ENCODE results near the gene ENC1.
A peak's percentile ranks its signal among the peaks of the same experiment; 100 is the strongest.

The ENC1 gene

DNA sequence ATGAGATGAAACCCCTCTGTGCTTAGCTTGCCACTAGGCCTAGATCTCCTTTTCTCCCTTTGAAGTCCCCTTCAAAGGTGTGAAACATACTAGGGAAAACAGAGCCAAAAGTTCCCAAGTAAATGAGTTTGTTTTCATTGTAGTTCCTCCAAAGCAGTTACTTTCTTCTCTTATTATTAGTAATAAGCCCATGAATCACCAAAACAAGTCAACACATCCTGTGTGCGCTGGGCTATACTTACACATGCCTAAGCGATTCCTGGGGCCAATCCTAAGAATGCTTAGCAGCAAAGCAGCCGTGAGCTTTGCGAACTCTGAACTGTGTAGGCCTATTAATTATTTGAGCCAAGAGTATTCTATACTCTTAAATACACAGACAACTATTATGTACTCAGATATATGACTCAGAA is 7.6 kb downstream of the ENC1 start:
- DNase-seq (ENCODE audit: low spot score), result peak; percentile 81
- H3K27ac ChIP-seq, result peak overlapping the region; percentile 76
- CTCF ChIA-PET, result interaction anchor here (0.6 to 0.9 kb wide), 3 partner anchors 238 to 598 kb away, joined by 3 to 4 read pairs (median 4); no protein-coding TSS in a partner anchor
- TF ChIP-seq, protein P1, sequence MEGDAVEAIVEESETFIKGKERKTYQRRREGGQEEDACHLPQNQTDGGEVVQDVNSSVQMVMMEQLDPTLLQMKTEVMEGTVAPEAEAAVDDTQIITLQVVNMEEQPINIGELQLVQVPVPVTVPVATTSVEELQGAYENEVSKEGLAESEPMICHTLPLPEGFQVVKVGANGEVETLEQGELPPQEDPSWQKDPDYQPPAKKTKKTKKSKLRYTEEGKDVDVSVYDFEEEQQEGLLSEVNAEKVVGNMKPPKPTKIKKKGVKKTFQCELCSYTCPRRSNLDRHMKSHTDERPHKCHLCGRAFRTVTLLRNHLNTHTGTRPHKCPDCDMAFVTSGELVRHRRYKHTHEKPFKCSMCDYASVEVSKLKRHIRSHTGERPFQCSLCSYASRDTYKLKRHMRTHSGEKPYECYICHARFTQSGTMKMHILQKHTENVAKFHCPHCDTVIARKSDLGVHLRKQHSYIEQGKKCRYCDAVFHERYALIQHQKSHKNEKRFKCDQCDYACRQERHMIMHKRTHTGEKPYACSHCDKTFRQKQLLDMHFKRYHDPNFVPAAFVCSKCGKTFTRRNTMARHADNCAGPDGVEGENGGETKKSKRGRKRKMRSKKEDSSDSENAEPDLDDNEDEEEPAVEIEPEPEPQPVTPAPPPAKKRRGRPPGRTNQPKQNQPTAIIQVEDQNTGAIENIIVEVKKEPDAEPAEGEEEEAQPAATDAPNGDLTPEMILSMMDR (conservative IDR thresholded peaks at IDR 0.05; ENCODE audit: low read depth), result no peak
- POLR2A ChIA-PET (ENCODE audit: low non-redundant PET), result no interaction called here

DNA sequence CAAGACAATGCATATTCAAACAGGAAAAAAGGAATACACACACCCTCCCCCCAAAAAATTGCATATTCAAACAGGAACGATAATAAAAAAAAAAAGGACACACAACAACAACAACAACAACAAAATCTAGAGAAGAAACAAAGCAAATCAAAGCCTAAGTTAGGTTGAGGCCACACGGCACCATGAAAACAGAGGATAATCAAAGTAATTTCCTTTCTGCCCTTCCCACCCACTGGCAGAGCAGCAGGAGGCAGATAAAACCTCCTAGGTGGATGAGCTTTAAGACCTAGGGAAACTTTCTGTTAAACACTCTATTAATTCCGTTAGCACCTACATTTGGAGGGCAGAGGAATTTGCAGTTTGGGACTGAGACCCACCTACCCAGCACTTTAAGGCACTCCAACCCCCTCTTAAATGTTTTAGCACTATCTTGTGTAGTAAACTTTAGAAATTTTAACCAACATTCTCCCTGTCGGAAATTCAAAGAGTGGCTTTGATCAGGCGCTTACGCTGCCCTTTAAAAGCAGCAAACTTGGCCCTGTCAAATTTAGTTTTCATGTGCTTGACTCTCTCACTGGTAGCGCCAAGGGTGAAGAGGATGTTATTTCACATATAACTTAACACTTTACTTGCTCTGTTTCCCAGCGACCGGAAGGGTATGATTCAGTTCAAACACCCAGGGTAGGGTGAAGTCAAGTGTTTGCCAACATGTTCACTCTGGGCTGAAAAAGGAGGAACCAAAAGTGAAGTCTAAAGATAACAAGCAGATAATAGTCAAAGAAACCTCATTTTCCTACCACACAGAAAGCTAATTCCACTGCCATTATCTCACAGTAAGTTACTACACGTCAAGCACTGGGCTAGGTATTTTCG is 9.2 kb downstream of the ENC1 start:
- POLR2A ChIA-PET (ENCODE audit: low non-redundant PET), result interaction anchor here (1.5 kb wide), 1 partner anchor 9 kb away, joined by 3 read pairs; the partner anchor contains the start of gene ENC1
- CTCF ChIA-PET, result interaction anchor here (0.6 to 0.8 kb wide), 2 partner anchors 9 to 1389 kb away, joined by 3 to 5 read pairs; partner anchors contain the start of gene ENC1
- H3K27ac ChIP-seq, result no peak overlapping the region
- TF ChIP-seq, protein P1 (conservative IDR thresholded peaks at IDR 0.05; ENCODE audit: low read depth), result no peak
- peak; percentile 67 for DNase-seq (ENCODE audit: low spot score)

DNA sequence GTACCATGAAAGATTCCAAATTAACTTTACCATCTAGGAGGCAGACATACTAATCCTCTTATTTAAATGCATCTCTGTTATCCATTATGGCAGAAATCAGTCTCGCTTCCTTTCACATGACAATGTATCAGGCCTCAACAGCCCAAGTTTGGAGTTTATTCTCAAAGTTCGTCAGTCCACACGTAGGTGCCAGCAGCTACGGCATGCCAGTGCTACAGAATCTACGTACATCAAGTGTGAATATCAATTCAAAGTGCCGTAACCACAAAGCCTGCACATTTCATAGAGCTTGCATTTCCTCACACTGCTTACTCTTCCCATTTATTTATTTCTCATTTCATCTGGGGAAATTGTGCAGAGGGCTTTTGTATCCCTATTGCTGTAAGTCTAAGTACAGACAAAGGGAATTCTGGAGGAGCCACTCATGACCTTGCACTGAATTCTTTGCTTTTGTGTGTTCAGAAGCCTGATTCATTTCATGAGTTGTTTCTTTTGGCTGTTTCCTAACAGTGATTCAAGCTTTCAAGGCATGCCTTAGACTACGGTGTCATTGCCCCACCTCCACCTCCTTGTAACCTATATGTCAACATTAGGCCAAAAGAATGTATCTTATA is 10.0 kb downstream of the ENC1 start:
- no peak overlapping the region for H3K27ac ChIP-seq
- TF ChIP-seq, protein P1 (conservative IDR thresholded peaks at IDR 0.05; ENCODE audit: low read depth), result no peak
- ChIA-PET POLR2A (ENCODE audit: low non-redundant PET) (interaction anchor here (1.5 kb wide), 1 partner anchor 10 kb away, joined by 3 read pairs; the partner anchor contains the start of gene ENC1), CTCF (interaction anchor here (0.7 to 0.8 kb wide), 2 partner anchors 8 to 10 kb away, joined by 4 to 5 read pairs; partner anchors contain the start of gene ENC1)
- peak; percentile 91 for DNase-seq (ENCODE audit: low spot score)

DNA sequence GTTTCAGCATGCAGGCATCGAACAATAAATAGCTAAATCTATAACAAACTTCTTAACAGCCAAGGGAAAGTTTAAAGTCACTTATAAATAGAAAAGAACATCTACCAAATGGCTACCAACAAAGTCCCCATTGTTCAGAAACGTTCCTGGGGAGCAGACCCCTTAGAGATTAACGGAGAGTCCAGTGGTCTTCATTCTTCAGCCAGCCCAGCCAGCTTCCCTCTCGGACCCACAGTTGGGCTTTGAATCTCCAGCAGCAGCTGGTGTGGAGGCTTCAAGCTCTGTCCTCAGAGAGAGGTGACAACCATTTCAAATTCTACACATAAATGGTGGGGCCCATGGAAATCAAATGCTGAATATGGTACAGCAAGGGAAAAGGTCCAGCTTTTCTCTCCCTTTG is 11.2 kb downstream of the ENC1 start:
- ChIA-PET POLR2A (ENCODE audit: low non-redundant PET) (no interaction called here), CTCF (interaction anchor here (0.9 kb wide), 1 partner anchor 12 kb away, joined by 3 read pairs; the partner anchor contains the start of gene ENC1)
- TF ChIP-seq, protein P1 (conservative IDR thresholded peaks at IDR 0.05; ENCODE audit: low read depth), result no peak
- no peak for DNase-seq (ENCODE audit: low spot score)
- no peak overlapping the region for H3K27ac ChIP-seq

DNA sequence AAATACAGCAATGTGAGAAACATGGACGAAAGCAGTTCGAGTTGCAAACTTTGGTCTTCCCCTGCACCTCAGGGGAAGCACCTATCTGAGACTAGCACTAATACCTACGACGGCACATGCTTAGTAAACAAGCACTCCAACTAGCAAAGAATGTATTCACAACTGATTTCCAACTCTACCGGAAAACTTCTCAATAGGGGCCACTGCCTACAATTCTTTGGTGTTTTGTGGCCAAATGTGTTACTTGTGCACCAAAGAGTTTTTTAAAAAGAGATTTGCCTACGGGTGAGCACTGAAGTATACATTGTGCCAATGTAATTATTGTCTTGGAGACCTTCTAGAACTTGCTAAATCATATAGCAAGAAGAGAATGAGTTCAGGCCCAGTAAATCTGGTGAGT is 12.2 kb downstream of the ENC1 start:
- TF ChIP-seq, protein P1 (conservative IDR thresholded peaks at IDR 0.05; ENCODE audit: low read depth), result no peak
- DNase-seq (ENCODE audit: low spot score), result no peak
- CTCF ChIA-PET, result interaction anchor here (1.0 kb wide), 1 partner anchor 26 kb away, joined by 3 read pairs; no protein-coding TSS in a partner anchor
- H3K27ac ChIP-seq, result no peak overlapping the region
- POLR2A ChIA-PET (ENCODE audit: low non-redundant PET), result no interaction called here

DNA sequence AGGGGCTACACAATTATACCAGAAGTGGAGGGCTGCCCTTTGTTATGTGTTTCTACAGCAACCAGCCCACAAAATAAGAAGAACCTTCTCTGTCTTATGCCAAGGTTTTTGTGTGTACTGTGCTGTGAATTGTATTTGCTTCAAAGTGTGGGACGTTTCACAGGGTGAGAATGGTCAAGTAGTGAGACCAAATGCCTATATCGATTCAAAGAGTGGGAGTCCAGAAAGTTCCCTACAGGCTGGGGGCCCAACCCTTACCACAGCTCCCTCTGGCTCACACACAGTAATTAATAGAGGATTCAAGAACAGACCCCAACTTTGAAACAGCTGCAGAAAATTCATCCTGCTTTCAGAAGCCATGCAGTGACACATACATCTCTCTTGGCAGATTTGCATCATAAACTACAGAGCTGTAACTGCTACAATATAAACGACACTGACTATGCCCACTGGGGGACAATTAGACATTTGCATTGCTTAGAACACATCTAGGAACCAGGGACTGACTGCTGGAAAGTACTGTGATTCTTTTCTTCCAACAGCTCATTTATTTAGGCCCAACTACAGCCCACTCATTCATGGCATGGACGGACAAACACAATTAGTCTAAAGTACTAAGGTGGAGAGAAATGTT is 12.8 kb downstream of the ENC1 start:
- no peak for DNase-seq (ENCODE audit: low spot score)
- TF ChIP-seq, protein P1 (conservative IDR thresholded peaks at IDR 0.05; ENCODE audit: low read depth), result no peak
- POLR2A ChIA-PET (ENCODE audit: low non-redundant PET), result no interaction called here
- no peak overlapping the region for H3K27ac ChIP-seq
- CTCF ChIA-PET, result interaction anchor here (0.6 to 1.0 kb wide), 2 partner anchors 26 to 125 kb away, joined by 3 read pairs; no protein-coding TSS in a partner anchor

Measured in RWPE1 (cell line).